Measurements from ENCODE around the gene ZNF260.

Gene ZNF260

GRCh38 chr19:36489920-36490415, 38.1 kb downstream of the ZNF260 start:
- no peak for DNase-seq (ENCODE audit: low spot score)

- DNase-seq (ENCODE audit: low spot score) = peak; percentile 95
Measured at GRCh38 chr19:36489118-36489919, 38.8 kb downstream of the ZNF260 start, which contains the start of gene ZNF566. Gene ZNF566 (minus strand): TSS chr19:36489561. CDS start chr19:36476557, 13,004 bp downstream.

- DNase-seq (ENCODE audit: low spot score) = no peak
Measured at GRCh38 chr19:36488846-36489117, 39.3 kb downstream of the ZNF260 start.

GRCh38 chr19:36488118-36488845, 39.8 kb downstream of the ZNF260 start:
- DNase-seq (ENCODE audit: low spot score) = no peak

GRCh38 chr19:36483653-36484052, 44.4 kb downstream of the ZNF260 start:
- no peak for DNase-seq (ENCODE audit: low spot score)

- no peak for DNase-seq (ENCODE audit: low spot score)
Measured at GRCh38 chr19:36482876-36483275, 45.2 kb downstream of the ZNF260 start.

Data from putamen (tissue), 1 donor.